ENCODE data around the gene PFN4. TPM values are rescaled to one million over a fixed set of nuclear protein-coding genes. Genes with fewer than 3 reads are reported as not detected.
"Not testable (repeated sequence)": the region's sequence is repeated elsewhere in the genome, so short reads cannot be mapped to it uniquely, and the experiment has no call there.

The PFN4 gene
- total RNA-seq, 4 donors from 2014 or later: not detected

- Histone ChIP-seq H3K4me3 (no peak overlapping the region), H3K27ac (no peak overlapping the region), H3K4me1 (no peaks in the 10 kb centered on the region), H3K9me3 (no peaks in the 10 kb centered on the region), H3K36me3 (peaks cover 0 to 4% of the 10 kb centered on the region in 2 donors), H3K27me3 (no peaks in the 10 kb centered on the region)
- in situ Hi-C loops (cut with MboI; ENCODE audit: low sequenced_read_pairs in 4 of 4) (no loop called here), intact Hi-C loops (cut with DNase I; ENCODE audit: low total_unique reads) (no loop called here)
- ATAC-seq (no peak), DNase-seq (no peak)
- TF ChIP-seq POLR2A (IDR thresholded peaks at IDR 0.05) (no peak), CTCF (IDR thresholded peaks at IDR 0.05 in 4 of 5, conservative IDR thresholded peaks at IDR 0.05 in 1 of 5) (no peak)
Measured at GRCh38 chr2:24110660-24111303, 12.4 kb downstream of the PFN4 start.

- intact Hi-C loops (cut with DNase I; ENCODE audit: low total_unique reads); H3K4me3 ChIP-seq; ATAC-seq; H3K36me3 ChIP-seq; DNase-seq; H3K4me1 ChIP-seq; H3K27me3 ChIP-seq; H3K27ac ChIP-seq; H3K9me3 ChIP-seq; in situ Hi-C loops (cut with MboI; ENCODE audit: low sequenced_read_pairs in 4 of 4): not testable (repeated sequence)
Measured at GRCh38 chr2:24109431-24109830, 13.7 kb downstream of the PFN4 start.

- Histone ChIP-seq H3K36me3 (no peaks in the 10 kb centered on the region), H3K27me3 (no peaks in the 10 kb centered on the region), H3K27ac (no peak overlapping the region), H3K4me3 (no peak overlapping the region), H3K9me3 (no peaks in the 10 kb centered on the region), H3K4me1 (no peaks in the 10 kb centered on the region)
- ATAC-seq: no peak
- DNase-seq: no peak
- no peak for TF ChIP-seq CTCF (IDR thresholded peaks at IDR 0.05 in 4 of 5, conservative IDR thresholded peaks at IDR 0.05 in 1 of 5)
- intact Hi-C loops (cut with DNase I; ENCODE audit: low total_unique reads) (no loop called here), in situ Hi-C loops (cut with MboI; ENCODE audit: low sequenced_read_pairs in 4 of 4) (no loop called here)
Measured at GRCh38 chr2:24107336-24107735, 15.8 kb downstream of the PFN4 start.

- DNase-seq (no peak), ATAC-seq (no peak)
- Histone ChIP-seq H3K36me3 (no peaks in the 10 kb centered on the region), H3K9me3 (no peaks in the 10 kb centered on the region), H3K27me3 (no peaks in the 10 kb centered on the region), H3K4me3 (no peak overlapping the region), H3K27ac (no peak overlapping the region), H3K4me1 (no peaks in the 10 kb centered on the region)
- in situ Hi-C loops (cut with MboI; ENCODE audit: low sequenced_read_pairs in 4 of 4): no loop called here
- intact Hi-C loops (cut with DNase I; ENCODE audit: low total_unique reads): no loop called here
- TF ChIP-seq CTCF (IDR thresholded peaks at IDR 0.05 in 4 of 5, conservative IDR thresholded peaks at IDR 0.05 in 1 of 5) (no peak), POLR2A (IDR thresholded peaks at IDR 0.05) (no peak)
Measured at GRCh38 chr2:24106786-24107185, 16.3 kb downstream of the PFN4 start.

- ATAC-seq (no peak), DNase-seq (no peak)
- intact Hi-C loops (cut with DNase I; ENCODE audit: low total_unique reads): no loop called here
- H3K9me3 ChIP-seq: no peaks in the 10 kb centered on the region
- TF ChIP-seq CTCF (IDR thresholded peaks at IDR 0.05 in 4 of 5, conservative IDR thresholded peaks at IDR 0.05 in 1 of 5) (no peak), POLR2A (IDR thresholded peaks at IDR 0.05) (no peak)
- H3K27ac ChIP-seq: no peak overlapping the region
- H3K36me3 ChIP-seq: no peaks in the 10 kb centered on the region
- in situ Hi-C loops (cut with MboI; ENCODE audit: low sequenced_read_pairs in 4 of 4): no loop called here
- H3K4me1 ChIP-seq: no peaks in the 10 kb centered on the region
- no peaks in the 10 kb centered on the region for H3K27me3 ChIP-seq
- H3K4me3 ChIP-seq: no peak overlapping the region
Measured at GRCh38 chr2:24105816-24106215, 17.3 kb downstream of the PFN4 start.
